Subcutaneous abdominal adipose tissue (tissue), 5 donors: ENCODE results near the gene CEP170.
"Not testable (repeated sequence)": the region's sequence is repeated elsewhere in the genome, so short reads cannot be mapped to it uniquely, and the experiment has no call there.

ENCODE experiments used
- H3K27ac ChIP-seq: one replicate; pipeline ENCODE4 v1.7.0; 2013; ENCODE audit warnings: low read depth, mild to moderate bottlenecking, inconsistent platforms, low read length, moderate library complexity
- H3K27me3 ChIP-seq, 5 donors: one replicate each; pipeline ENCODE4 v1.7.0; 2013; ENCODE audit warnings: low read length in 5 of 5, inconsistent platforms in 1 of 5; ENCODE audit not compliant: control insufficient read depth in 5 of 5, insufficient read depth in 4 of 5
- H3K36me3 ChIP-seq, 5 donors: one replicate each; pipeline ENCODE4 v1.7.0; 2013; ENCODE audit warnings: low read length in 5 of 5; ENCODE audit not compliant: control insufficient read depth in 5 of 5, insufficient read depth in 5 of 5
- H3K4me1 ChIP-seq, 5 donors: one replicate each; pipeline ENCODE4 v1.7.0; 2013; ENCODE audit warnings: low read length in 5 of 5, mild to moderate bottlenecking in 3 of 5, moderate library complexity in 1 of 5; ENCODE audit not compliant: control insufficient read depth in 5 of 5, insufficient read depth in 5 of 5
- H3K4me3 ChIP-seq, 5 donors: one replicate each; pipeline ENCODE4 v1.7.0; 2013; ENCODE audit warnings: low read length in 5 of 5, low read depth in 1 of 5
- H3K9ac ChIP-seq, 5 donors: one replicate each; pipeline ENCODE4 v1.7.0; 2013; ENCODE audit warnings: low read length in 5 of 5, mild to moderate bottlenecking in 4 of 5, moderate library complexity in 3 of 5
- H3K9me3 ChIP-seq, 5 donors: one replicate each; pipeline ENCODE4 v1.7.0; 2013; ENCODE audit warnings: low read length in 5 of 5; ENCODE audit not compliant: control insufficient read depth in 5 of 5
- donor health status: healthy.
- donor health status: healthy.
- donor health status: healthy.
- donor health status: healthy.
- donor health status: healthy.

Gene CEP170

DNA sequence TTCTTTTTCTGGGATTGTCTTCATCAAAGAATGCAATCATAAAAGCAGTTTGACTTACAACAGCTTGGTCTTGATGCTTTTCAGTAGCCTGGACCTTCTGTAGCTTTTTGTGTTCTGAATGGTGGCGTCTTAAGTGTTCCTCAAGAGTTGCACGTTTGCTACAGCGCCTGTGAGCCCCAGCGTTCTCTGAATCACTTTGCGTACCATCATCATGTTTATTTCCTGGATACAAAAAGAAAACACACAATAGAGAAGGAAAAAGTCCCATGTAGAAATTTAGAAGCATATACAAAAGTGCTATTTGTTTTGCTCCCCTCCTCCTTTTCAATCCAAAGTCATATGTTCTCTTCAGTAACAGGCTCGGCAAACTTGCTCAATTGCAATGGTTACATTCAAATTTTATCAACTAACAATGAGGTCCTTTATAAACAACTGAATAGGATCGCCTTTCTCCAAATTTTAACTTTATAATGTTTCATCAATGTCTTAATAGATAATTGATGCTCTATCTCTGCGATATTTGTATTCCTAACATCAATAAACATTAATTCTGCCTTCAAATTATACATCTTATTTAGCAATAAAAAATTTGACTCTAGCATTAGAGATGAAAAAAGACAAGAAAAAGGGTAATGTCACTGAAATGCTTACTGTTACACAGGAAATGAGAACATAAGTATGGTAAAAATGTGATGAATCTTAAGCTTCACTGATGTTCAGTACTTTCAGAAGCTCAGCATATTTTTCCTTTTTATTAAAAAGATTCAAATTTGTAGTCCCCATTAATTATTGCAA, 68.7 kb downstream of the CEP170 start:
- H3K27me3 ChIP-seq, H3K4me1 ChIP-seq, H3K27ac ChIP-seq, H3K9ac ChIP-seq, H3K36me3 ChIP-seq, H3K4me3 ChIP-seq, H3K9me3 ChIP-seq: not testable (repeated sequence)

DNA sequence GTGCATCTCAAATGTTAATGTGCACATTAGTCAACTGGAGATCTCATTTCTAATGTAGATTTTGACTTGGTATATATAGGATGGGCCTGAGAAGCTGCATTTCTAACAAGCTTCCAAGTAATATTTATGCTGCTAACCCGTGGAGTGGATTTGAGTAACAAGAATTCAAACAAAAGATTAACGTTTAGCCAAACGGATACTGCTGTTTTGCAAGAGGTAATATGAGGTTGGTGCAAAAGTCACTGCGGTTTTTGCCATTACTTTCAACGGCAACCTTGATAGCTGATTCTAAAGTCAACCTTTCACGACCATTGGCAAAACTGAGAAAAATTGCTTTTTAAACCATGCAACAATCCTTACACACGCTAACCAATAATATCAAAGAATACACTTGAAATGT, 70.3 kb downstream of the CEP170 start:
- H3K27ac ChIP-seq, H3K4me1 ChIP-seq, H3K9me3 ChIP-seq, H3K36me3 ChIP-seq, H3K9ac ChIP-seq, H3K27me3 ChIP-seq, H3K4me3 ChIP-seq: not testable (repeated sequence)

DNA sequence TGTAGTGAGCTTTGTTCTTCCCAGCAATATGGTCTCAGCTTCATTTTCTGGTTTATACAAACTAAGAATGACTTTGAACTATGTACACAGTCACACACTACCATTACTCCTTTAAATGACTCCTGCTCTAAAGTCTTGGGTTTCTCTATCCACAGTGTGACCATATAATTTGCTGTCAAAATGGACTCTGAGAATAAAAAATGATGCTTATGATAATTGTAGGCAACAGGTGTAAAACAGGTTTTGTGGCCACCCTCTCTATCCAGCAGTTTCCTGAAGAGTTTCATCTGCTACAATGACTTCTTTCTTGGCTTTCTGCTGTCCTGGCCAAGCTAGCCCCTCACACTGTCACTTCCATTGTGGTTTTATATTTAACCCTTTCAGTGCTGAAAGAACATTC, 71.4 kb downstream of the CEP170 start:
- not testable (repeated sequence) for H3K27ac ChIP-seq, H3K27me3 ChIP-seq, H3K9ac ChIP-seq, H3K4me3 ChIP-seq, H3K4me1 ChIP-seq, H3K9me3 ChIP-seq, H3K36me3 ChIP-seq

DNA sequence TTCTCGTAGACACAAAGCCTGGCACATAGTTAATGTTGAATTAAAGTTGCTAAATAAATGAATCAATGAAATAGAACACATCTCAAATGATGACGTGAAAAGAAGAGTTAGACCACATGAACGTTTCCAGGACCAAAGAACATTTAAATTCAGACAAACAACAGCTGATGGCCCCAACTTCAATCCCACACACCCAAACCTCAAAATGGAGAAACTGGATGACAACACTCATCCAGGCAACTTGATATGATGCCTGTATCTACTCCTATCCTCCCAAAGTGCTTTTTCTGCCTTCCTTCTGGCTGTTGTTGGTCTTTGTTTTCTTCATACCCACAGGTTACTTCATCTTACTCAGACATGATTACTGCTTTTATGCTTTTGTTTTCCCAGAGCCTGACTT, 71.9 kb downstream of the CEP170 start:
- H3K4me3 ChIP-seq, H3K27me3 ChIP-seq, H3K27ac ChIP-seq, H3K9ac ChIP-seq, H3K4me1 ChIP-seq, H3K36me3 ChIP-seq, H3K9me3 ChIP-seq: not testable (repeated sequence)

DNA sequence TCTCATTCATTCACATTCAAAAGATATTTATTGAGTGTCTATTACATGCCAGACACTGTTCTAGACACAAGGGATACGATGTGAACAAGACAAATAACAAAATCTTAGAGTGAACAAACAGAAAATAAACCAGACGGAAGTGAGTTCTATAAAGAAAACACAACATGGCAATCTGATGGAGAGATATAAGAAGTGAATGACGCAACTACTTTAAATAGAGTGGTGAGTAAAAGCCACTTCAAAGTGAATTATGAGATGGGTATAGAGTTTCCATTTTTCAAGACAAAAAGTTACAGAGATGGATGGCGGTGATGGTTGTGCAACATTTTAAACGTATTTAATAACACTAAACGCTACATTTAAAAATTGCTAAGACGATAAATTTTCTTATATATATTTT, 75.4 kb downstream of the CEP170 start:
- H3K4me3 ChIP-seq: no peak overlapping the region
- H3K36me3 ChIP-seq: peaks cover 0 to 5% (median 0%) of the 10 kb centered on the region in 5 donors
- no peak overlapping the region for H3K9ac ChIP-seq
- H3K27ac ChIP-seq: no peak overlapping the region
- no peaks in the 10 kb centered on the region for H3K27me3 ChIP-seq
- H3K4me1 ChIP-seq: no peaks in the 10 kb centered on the region
- no peaks in the 10 kb centered on the region for H3K9me3 ChIP-seq

DNA sequence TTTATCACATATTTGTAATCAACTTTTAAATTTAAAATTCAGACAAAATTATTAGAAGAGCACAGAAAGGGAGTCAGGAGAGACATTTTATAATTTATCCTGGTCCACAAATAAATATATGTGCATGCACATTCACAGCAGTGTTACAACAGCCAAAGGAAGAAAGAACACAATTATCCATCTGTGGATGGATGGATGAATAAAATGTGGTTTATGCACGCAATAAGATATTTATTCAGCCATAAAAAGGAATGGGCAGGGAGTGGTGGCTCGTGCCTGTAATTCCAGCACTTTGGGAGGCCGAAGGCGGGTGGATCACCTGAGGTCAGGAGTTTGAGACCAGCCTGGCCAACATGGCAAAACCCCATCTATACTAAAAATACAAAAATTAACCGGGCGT, 77.3 kb downstream of the CEP170 start:
- H3K36me3 ChIP-seq, H3K9ac ChIP-seq, H3K4me1 ChIP-seq, H3K27ac ChIP-seq, H3K9me3 ChIP-seq, H3K4me3 ChIP-seq, H3K27me3 ChIP-seq: not testable (repeated sequence)

DNA sequence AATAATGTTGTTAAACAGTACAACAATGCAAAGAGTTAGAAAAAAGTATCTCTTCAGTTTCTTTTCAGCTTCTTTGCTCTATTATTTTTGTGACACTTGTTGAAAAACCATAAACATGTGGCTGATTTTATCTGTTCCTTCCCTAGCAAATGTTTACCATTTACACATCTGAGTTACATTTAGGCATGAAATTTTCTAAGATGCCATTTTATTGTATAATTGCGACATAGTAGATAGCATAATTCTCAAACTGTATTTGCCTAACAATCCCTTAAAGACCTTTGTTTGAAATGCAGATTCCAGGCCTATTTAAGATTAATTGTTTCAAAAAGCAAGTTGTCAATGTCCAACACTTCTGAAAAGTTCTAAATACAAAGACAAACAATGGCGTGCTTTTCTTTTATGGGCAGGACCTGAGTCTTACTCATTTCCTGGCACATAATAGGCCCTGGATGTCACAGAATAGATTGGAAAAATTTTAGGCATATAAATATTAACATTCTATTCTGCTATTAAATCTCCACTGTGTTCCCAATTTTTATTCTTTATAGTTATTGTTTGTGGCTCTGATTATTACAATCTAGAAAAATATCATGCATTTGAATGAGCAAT, 81.2 kb downstream of the CEP170 start:
- not testable (repeated sequence) for H3K27ac ChIP-seq, H3K4me1 ChIP-seq, H3K4me3 ChIP-seq, H3K9me3 ChIP-seq, H3K9ac ChIP-seq, H3K36me3 ChIP-seq, H3K27me3 ChIP-seq

DNA sequence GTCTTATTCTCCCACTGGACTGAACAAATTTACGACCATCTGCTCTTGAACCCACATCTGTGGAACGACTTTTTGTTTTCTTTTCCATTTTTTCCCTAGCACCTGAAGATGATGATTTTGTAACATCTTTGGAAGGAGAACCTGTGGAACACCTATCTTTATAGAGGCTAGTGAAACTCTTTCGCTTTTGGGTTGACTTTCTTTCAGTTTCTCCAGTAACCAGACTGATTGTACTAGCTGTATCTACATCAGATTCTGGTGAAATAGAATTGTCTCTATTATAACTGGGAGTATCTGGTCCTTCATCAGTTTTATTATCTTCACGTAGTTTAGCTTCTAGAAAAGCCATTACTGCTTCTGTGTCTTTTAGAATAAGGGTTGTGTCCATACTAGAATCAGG, 90.2 kb downstream of the CEP170 start:
- not testable (repeated sequence) for H3K9me3 ChIP-seq

DNA sequence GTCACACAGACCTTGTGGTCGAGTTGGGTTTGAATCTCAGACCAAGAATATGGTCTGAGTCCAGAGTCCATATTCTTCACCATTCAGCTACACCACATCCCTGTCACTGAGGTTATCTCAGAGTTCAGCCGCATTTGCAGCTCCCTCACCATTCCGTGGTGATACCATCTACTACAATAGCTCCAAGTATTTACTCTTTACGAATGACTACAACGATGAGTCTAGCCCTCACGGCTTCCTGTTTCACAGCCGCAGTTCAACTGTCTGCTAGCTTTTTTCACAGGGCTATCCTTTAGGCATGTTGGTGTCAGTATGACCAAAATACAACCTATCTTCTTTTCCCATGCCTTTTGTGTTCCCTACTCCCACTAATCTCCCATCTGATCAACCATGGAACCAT, 104.2 kb downstream of the CEP170 start:
- not testable (repeated sequence) for H3K27me3 ChIP-seq, H3K36me3 ChIP-seq, H3K4me3 ChIP-seq, H3K4me1 ChIP-seq, H3K27ac ChIP-seq, H3K9me3 ChIP-seq, H3K9ac ChIP-seq

More for the DNA sequence above, 90.2 kb downstream of the CEP170 start:
- not testable (repeated sequence) for H3K9ac ChIP-seq, H3K4me1 ChIP-seq, H3K4me3 ChIP-seq, H3K27me3 ChIP-seq, H3K27ac ChIP-seq, H3K36me3 ChIP-seq

DNA sequence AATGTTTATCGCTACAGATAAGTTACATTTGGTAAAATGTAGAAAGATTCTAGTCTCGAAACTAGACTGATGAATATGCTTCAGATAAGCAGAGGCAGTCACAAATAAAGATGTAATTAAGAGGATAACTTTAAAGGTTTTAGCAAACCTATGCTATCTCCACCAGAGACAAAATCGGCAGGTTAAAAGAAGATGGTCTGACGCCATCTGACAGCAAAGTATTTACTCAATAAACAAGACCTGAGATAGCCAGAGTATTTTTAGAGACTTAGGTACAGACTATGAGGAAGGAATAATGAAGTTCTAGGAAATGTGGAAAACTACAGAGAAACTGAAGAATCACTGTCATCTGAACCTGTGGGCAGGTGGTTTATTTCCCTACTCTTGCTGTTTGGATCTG, 106.0 kb downstream of the CEP170 start:
- H3K9me3 ChIP-seq, H3K27ac ChIP-seq, H3K36me3 ChIP-seq, H3K4me1 ChIP-seq, H3K4me3 ChIP-seq, H3K27me3 ChIP-seq, H3K9ac ChIP-seq: not testable (repeated sequence)
